Measurements from ENCODE around the gene C1orf87. TPM values are rescaled to one million over a fixed set of nuclear protein-coding genes. Genes with fewer than 3 reads are reported as not detected.

C1orf87 gene
- not detected for total RNA-seq
- polyA plus RNA-seq, result not detected
- long read RNA-seq, donor 1, result 0 reads
- long read RNA-seq, donor 2, result 0 reads
- long read RNA-seq, donor 3, result 0 reads

- no peaks in the 10 kb centered on the region for H3K9me3 ChIP-seq
- DNase-seq (no peak), ATAC-seq (no peak)
- TF ChIP-seq CTCF (IDR thresholded peaks at IDR 0.05), result no peak
- intact Hi-C loops (cut with DNase I), result no loop called here
- H3K36me3 ChIP-seq, result no peaks in the 10 kb centered on the region
- peaks cover 0 to 5% (median 0%) of the 10 kb centered on the region in 12 donors for H3K4me1 ChIP-seq
- 19 to 53% (median 26%) methylated on average over 14 to 36 of the region's 36 CpGs for WGBS, 4 donors
- H3K27ac ChIP-seq, result no peak within 1 kb of the TSS
- H3K27me3 ChIP-seq, result peaks cover 6 to 42% (median 18%) of the 10 kb centered on the region in 9 donors
- no peak within 1 kb of the TSS for H3K4me3 ChIP-seq
These were observed at the start of gene C1orf87 for GRCh38 chr1:60073605-60074278. Gene C1orf87 (minus strand): TSS chr1:60073770. CDS start chr1:60072643, 1,127 bp downstream.

GRCh38 chr1:60118085-60118484, 44.5 kb upstream of the C1orf87 start:
- H3K27me3 ChIP-seq, result no peaks in the 10 kb centered on the region
- no peaks in the 10 kb centered on the region for H3K36me3 ChIP-seq
- no peak overlapping the region for H3K4me3 ChIP-seq
- H3K27ac ChIP-seq, result no peak overlapping the region
- DNase-seq (no peak), ATAC-seq (no peak)
- H3K4me1 ChIP-seq, result no peaks in the 10 kb centered on the region
- 87 to 91% (median 89%) methylated on average over 4 of the region's 4 CpGs for WGBS, 4 donors
- no peaks in the 10 kb centered on the region for H3K9me3 ChIP-seq
- intact Hi-C loops (cut with DNase I), result no loop called here
- TF ChIP-seq CTCF (IDR thresholded peaks at IDR 0.05) (no peak), POLR2A (IDR thresholded peaks at IDR 0.05) (no peak)

- no peaks in the 10 kb centered on the region for H3K27me3 ChIP-seq
- no peaks in the 10 kb centered on the region for H3K9me3 ChIP-seq
- H3K4me3 ChIP-seq, result no peak overlapping the region
- DNase-seq (no peak), ATAC-seq (no peak)
- intact Hi-C loops (cut with DNase I), result no loop called here
- WGBS, 4 donors, result 59 to 68% (median 62%) methylated on average over 7 of the region's 7 CpGs
- TF ChIP-seq CTCF (IDR thresholded peaks at IDR 0.05), result no peak
- TF ChIP-seq POLR2A (IDR thresholded peaks at IDR 0.05), result no peak
- no peak overlapping the region for H3K27ac ChIP-seq
- H3K4me1 ChIP-seq, result no peaks in the 10 kb centered on the region
- H3K36me3 ChIP-seq, result no peaks in the 10 kb centered on the region
These were observed 41.3 kb upstream of the C1orf87 start for GRCh38 chr1:60114745-60115318.

GRCh38 chr1:60113596-60113995, 40.0 kb upstream of the C1orf87 start:
- 83 to 94% (median 89%) methylated on average over 1 of the region's 1 CpG for WGBS, 4 donors
- ATAC-seq (no peak), DNase-seq (no peak)

More at GRCh38 chr1:60113596-60113995, 40.0 kb upstream of the C1orf87 start:
- Histone ChIP-seq H3K27me3 (no peaks in the 10 kb centered on the region), H3K9me3 (no peaks in the 10 kb centered on the region), H3K36me3 (no peaks in the 10 kb centered on the region), H3K4me3 (no peak overlapping the region), H3K4me1 (no peaks in the 10 kb centered on the region), H3K27ac (no peak overlapping the region)
- intact Hi-C loops (cut with DNase I), result no loop called here
- no peak for TF ChIP-seq CTCF (IDR thresholded peaks at IDR 0.05)
- TF ChIP-seq POLR2A (IDR thresholded peaks at IDR 0.05), result no peak

All from heart left ventricle (tissue), 16 donors.